Heart left ventricle (tissue), 13 donors: ENCODE data around the gene SHTN1.

Experiments used
- POLR2A ChIP-seq, 2 donors: fragments of 450-650 bp; IDR thresholded peaks; one replicate each; pipeline ENCODE4 v1.6.1; 2017; ENCODE audit warnings: antibody characterized with exemption in 2 of 2, mild to moderate bottlenecking in 2 of 2, moderate library complexity in 2 of 2
- TF ChIP-seq, protein P1 (sequence below), 12 donors: fragments of 200-600 bp; sonication (generic) in 4 of 12; IDR thresholded peaks; one replicate each; pipeline versions ENCODE4 v1.5.0 to v1.8.0; 2018 to 2022; ENCODE audit warnings: antibody characterized with exemption in 12 of 12, mild to moderate bottlenecking in 5 of 12
- donor health status: ischemic (EF 13 %, LVEDD 7.1; RV severe dilation, severe dysfunction).
- donor health status: DM: no; HTN: yes; CAD: no.
- donor health status: DM: no; HTN: no; CAD: no.
- donor health status: ischemic (EF 25% LVEDD 6.9; RV normal size, moderate dysfunction).
- donor health status: ischemic (EF 25% LVEDD 5.7; RV mildly dilated, moderate dysfunction).
- donor health status: ischemic (EF 35%, LVEDD 5.7; RV mildly dilated, moderate dysfunction).
- donor health status: nonischemic (EF 11% LVEDD 7.7; RV severe dilation, severe dysfunction).
- donor health status: DM: yes; HTN: yes; CAD: no.
- donor health status: PGD.
- donor health status: ischemic (EF 29% LVEDD 5.4; RV normal size, mild dysfunction).
- donor health status: nonischemic (EF 23%, LVEDD 6.1; RV moderate dilation, normal function).

DNA sequence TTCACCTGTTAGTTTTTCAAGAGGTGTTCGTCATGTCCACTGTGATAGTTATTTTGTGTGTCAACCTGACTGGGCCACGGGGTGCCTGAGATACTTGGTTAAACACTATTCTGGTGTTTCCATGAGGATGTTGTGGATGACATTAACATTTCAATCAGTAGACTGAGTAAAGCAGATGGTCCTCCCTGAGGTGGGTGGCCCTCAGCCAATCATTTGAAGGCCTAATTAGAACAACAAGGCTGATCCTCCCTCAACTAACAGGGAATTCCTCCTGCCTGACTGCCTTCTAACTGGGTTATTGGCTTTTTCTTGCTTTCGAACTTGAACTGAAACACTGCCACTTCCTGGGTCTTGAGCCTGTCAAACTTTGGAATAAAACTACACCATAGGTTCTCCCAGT lies 79.9 kb downstream of the SHTN1 start:
- TF ChIP-seq, protein P1, sequence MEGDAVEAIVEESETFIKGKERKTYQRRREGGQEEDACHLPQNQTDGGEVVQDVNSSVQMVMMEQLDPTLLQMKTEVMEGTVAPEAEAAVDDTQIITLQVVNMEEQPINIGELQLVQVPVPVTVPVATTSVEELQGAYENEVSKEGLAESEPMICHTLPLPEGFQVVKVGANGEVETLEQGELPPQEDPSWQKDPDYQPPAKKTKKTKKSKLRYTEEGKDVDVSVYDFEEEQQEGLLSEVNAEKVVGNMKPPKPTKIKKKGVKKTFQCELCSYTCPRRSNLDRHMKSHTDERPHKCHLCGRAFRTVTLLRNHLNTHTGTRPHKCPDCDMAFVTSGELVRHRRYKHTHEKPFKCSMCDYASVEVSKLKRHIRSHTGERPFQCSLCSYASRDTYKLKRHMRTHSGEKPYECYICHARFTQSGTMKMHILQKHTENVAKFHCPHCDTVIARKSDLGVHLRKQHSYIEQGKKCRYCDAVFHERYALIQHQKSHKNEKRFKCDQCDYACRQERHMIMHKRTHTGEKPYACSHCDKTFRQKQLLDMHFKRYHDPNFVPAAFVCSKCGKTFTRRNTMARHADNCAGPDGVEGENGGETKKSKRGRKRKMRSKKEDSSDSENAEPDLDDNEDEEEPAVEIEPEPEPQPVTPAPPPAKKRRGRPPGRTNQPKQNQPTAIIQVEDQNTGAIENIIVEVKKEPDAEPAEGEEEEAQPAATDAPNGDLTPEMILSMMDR (IDR thresholded peaks at IDR 0.05): no peak
- no peak for TF ChIP-seq POLR2A (IDR thresholded peaks at IDR 0.05)
